HepG2 (cell line): ENCODE measurements around the gene SLC2A11. TPM values are rescaled to one million over a fixed set of nuclear protein-coding genes. Genes with fewer than 3 reads are reported as not detected.
A peak's percentile ranks its signal among the peaks of the same experiment; 100 is the strongest.

Source experiments
- ATM ChIP-seq: fragments of 450-650 bp; IDR thresholded peaks from 2 replicates; pipeline ENCODE4 v1.7.1; 2017; ENCODE audit warnings: mild to moderate bottlenecking, borderline replicate concordance
- CBX1 ChIP-seq: IDR thresholded peaks from one replicate; pipeline ENCODE4 v1.6.1; 2016; ENCODE audit warnings: antibody characterized with exemption, low read depth
- NFE2L1 ChIP-seq: sonication (generic); formaldehyde crosslinking; IDR thresholded peaks from 2 replicates; pipeline ENCODE4 v1.4.0; 2020; ENCODE audit warnings: missing genetic modification reagents, mild to moderate bottlenecking, borderline replicate concordance
- PITX1 ChIP-seq: sonication (generic); formaldehyde crosslinking; IDR thresholded peaks from 2 replicates; pipeline ENCODE4 v1.5.1; 2020; ENCODE audit warnings: mild to moderate bottlenecking, missing genetic modification reagents
- SIX4 ChIP-seq: sonication (generic); formaldehyde crosslinking; IDR thresholded peaks from 2 replicates; pipeline ENCODE4 v1.4.0; 2020; ENCODE audit warnings: missing genetic modification reagents
- ZC3H13 ChIP-seq: sonication (generic); formaldehyde crosslinking; IDR thresholded peaks from 2 replicates; pipeline ENCODE4 v1.8.1; 2023; ENCODE audit warnings: mild to moderate bottlenecking, missing genetic modification reagents, moderate library complexity
- ZNF331 ChIP-seq: sonication (generic); formaldehyde crosslinking; IDR thresholded peaks from 2 replicates; pipeline ENCODE4 v1.4.0; 2020; ENCODE audit warnings: missing genetic modification reagents
- ZNF343 ChIP-seq: sonication (generic); formaldehyde crosslinking; IDR thresholded peaks from 2 replicates; pipeline ENCODE4 v1.4.0; 2020; ENCODE audit warnings: mild to moderate bottlenecking, missing genetic modification reagents
- ZNF724P ChIP-seq: sonication (generic); formaldehyde crosslinking; IDR thresholded peaks from 2 replicates; pipeline ENCODE4 v1.8.0; 2022; ENCODE audit warnings: missing genetic modification reagents, borderline replicate concordance
- polyA plus RNA-seq, 8 experiments: library from polyadenylated mRNA; depleted of rRNA in 3 of 8; stranded (reverse) in 7 of 8; unstranded in 1 of 8; fragments of >200 nt; fragmentation: Illumina TruSeq in 4 of 8; extraction: Trizol in 4 of 8; gene quantifications; 2 replicates each; pipeline versions ENCODE4 v1.2.1 to v1.2.3, GENCODE V29; 2011 to 2016; ENCODE audit warnings: low read depth in 4 of 8, missing spikeins in 1 of 8, mixed read lengths in 1 of 8; ENCODE audit not compliant: insufficient read depth in 1 of 8
- total RNA-seq, 5 experiments: library from RNA; depleted of rRNA; stranded (reverse); fragments of >200 nt; fragmentation: Illumina TruSeq; extraction: Trizol; gene quantifications; 2 replicates each; pipeline ENCODE4 v1.2.3, GENCODE V29; 2016; ENCODE audit warnings: low read depth in 1 of 5
- TF ChIP-seq, protein P1 (sequence below): sonication (generic); formaldehyde crosslinking; conservative IDR thresholded peaks from 2 replicates; pipeline ENCODE4 v1.8.0; 2022; ENCODE audit warnings: low read depth, missing genetic modification reagents
- TF ChIP-seq, protein P2 (sequence below), 2 experiments: sonication (generic) in 1 of 2; formaldehyde crosslinking in 1 of 2; IDR thresholded peaks; 2 replicates each; pipeline versions ENCODE4 v1.5.1 to v1.6.1; 2011 to 2020; ENCODE audit warnings: borderline replicate concordance in 1 of 2, low read depth in 1 of 2, low read length in 1 of 2, mild to moderate bottlenecking in 1 of 2, missing genetic modification reagents in 1 of 2, moderate library complexity in 1 of 2
- TF ChIP-seq, protein P3 (sequence below): sonication (generic); formaldehyde crosslinking; IDR thresholded peaks from 2 replicates; pipeline ENCODE4 v1.5.0; 2020; ENCODE audit warnings: missing genetic modification reagents
- TF ChIP-seq, protein P4 (sequence below): sonication (generic); formaldehyde crosslinking; conservative IDR thresholded peaks from 2 replicates; pipeline ENCODE4 v1.4.0; 2020; ENCODE audit warnings: missing genetic modification reagents
- TF ChIP-seq, protein P5 (sequence below): sonication (generic); formaldehyde crosslinking; IDR thresholded peaks from 2 replicates; pipeline ENCODE4 v1.4.0; 2020; ENCODE audit warnings: missing genetic modification reagents
- TF ChIP-seq, protein P6 (sequence below): sonication (generic); formaldehyde crosslinking; conservative IDR thresholded peaks from 2 replicates; pipeline ENCODE4 v1.8.1; 2023; ENCODE audit warnings: missing genetic modification reagents

SLC2A11 gene
- total and polyA plus RNA-seq, 2 of the 13 experiments (the other 11 are each of a cell fraction or from before 2014, with no cell fraction given), result 15.2 to 15.4 TPM

DNA sequence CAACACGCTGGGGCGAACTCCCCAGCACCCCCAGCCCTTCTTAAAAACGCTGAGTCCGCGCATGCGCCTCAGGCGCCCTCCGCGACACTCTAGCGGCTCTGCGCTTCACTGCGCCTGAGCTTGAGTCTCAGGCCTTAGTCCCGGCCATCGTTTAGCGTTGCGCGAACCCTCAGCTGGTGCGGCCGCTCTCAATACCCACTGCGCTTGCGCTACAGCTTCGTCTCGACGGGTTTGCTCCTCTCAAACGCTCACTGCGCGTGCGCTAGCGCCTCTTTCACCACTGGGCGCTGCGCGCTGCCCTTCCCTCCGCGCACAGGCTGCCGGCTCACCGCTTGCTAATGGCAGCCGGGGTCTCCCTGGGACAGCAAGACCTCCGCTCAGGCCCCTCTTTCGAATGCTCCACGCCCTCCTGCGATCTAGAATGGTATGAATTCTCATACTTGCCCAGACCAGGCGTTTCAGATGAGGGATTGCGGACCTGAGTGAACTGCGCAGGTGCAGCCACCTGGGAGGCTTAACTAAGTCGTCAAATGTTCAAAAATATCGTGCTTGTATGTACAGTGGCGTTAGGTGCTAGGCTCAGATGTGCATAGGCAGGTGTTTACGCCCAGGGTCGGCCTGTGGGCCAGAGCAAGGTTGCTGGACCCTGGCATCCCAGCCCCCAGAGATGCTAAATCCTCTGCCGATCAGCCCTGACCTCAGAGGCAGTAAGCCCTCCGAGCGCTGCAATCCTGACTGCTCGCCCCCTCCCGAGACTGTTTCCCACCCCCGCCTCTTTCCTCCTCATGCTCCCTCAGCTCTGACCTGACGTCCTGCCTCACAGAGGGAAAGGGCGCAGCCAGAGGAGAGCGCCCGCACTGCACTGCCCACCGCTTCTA is at the start of gene SLC2A11 (continued):
- TF ChIP-seq ZNF343 (CRISPR knock-in tag) (no peak), PITX1 (CRISPR knock-in tag) (peak; percentile 57; the same call in 1 of the 2 replicates), ZC3H13 (CRISPR knock-in tag) (no peak), ATM (no peak), CBX1 (no peak), SIX4 (CRISPR knock-in tag) (0 out of 2 replicates have a peak, but pooled peaks have one; percentile 49), ZNF331 (CRISPR knock-in tag) (no peak), ZNF724P (CRISPR knock-in tag) (0 out of 2 replicates have a peak, but pooled peaks have one; percentile 51), NFE2L1 (CRISPR knock-in tag) (peak; percentile 67; the same call in 1 of the 2 replicates)
- TF ChIP-seq, protein P1, sequence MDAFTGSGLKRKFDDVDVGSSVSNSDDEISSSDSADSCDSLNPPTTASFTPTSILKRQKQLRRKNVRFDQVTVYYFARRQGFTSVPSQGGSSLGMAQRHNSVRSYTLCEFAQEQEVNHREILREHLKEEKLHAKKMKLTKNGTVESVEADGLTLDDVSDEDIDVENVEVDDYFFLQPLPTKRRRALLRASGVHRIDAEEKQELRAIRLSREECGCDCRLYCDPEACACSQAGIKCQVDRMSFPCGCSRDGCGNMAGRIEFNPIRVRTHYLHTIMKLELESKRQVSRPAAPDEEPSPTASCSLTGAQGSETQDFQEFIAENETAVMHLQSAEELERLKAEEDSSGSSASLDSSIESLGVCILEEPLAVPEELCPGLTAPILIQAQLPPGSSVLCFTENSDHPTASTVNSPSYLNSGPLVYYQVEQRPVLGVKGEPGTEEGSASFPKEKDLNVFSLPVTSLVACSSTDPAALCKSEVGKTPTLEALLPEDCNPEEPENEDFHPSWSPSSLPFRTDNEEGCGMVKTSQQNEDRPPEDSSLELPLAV, result no peak
- TF ChIP-seq, protein P2, sequence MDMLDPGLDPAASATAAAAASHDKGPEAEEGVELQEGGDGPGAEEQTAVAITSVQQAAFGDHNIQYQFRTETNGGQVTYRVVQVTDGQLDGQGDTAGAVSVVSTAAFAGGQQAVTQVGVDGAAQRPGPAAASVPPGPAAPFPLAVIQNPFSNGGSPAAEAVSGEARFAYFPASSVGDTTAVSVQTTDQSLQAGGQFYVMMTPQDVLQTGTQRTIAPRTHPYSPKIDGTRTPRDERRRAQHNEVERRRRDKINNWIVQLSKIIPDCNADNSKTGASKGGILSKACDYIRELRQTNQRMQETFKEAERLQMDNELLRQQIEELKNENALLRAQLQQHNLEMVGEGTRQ (IDR thresholded peaks at IDR 0.05; ENCODE audit: low read depth, low read length), result no peak
- TF ChIP-seq, protein P2 (CRISPR knock-in tag; IDR thresholded peaks at IDR 0.05; ENCODE audit: borderline replicate concordance), result no peak
- TF ChIP-seq, protein P3, sequence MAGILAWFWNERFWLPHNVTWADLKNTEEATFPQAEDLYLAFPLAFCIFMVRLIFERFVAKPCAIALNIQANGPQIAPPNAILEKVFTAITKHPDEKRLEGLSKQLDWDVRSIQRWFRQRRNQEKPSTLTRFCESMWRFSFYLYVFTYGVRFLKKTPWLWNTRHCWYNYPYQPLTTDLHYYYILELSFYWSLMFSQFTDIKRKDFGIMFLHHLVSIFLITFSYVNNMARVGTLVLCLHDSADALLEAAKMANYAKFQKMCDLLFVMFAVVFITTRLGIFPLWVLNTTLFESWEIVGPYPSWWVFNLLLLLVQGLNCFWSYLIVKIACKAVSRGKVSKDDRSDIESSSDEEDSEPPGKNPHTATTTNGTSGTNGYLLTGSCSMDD (CRISPR knock-in tag), result no peak
- TF ChIP-seq, protein P4, sequence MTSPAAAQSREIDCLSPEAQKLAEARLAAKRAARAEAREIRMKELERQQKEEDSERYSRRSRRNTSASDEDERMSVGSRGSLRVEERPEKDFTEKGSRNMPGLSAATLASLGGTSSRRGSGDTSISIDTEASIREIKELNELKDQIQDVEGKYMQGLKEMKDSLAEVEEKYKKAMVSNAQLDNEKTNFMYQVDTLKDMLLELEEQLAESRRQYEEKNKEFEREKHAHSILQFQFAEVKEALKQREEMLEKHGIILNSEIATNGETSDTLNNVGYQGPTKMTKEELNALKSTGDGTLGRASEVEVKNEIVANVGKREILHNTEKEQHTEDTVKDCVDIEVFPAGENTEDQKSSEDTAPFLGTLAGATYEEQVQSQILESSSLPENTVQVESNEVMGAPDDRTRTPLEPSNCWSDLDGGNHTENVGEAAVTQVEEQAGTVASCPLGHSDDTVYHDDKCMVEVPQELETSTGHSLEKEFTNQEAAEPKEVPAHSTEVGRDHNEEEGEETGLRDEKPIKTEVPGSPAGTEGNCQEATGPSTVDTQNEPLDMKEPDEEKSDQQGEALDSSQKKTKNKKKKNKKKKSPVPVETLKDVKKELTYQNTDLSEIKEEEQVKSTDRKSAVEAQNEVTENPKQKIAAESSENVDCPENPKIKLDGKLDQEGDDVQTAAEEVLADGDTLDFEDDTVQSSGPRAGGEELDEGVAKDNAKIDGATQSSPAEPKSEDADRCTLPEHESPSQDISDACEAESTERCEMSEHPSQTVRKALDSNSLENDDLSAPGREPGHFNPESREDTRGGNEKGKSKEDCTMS (CRISPR knock-in tag), result no peak
- TF ChIP-seq, protein P5, sequence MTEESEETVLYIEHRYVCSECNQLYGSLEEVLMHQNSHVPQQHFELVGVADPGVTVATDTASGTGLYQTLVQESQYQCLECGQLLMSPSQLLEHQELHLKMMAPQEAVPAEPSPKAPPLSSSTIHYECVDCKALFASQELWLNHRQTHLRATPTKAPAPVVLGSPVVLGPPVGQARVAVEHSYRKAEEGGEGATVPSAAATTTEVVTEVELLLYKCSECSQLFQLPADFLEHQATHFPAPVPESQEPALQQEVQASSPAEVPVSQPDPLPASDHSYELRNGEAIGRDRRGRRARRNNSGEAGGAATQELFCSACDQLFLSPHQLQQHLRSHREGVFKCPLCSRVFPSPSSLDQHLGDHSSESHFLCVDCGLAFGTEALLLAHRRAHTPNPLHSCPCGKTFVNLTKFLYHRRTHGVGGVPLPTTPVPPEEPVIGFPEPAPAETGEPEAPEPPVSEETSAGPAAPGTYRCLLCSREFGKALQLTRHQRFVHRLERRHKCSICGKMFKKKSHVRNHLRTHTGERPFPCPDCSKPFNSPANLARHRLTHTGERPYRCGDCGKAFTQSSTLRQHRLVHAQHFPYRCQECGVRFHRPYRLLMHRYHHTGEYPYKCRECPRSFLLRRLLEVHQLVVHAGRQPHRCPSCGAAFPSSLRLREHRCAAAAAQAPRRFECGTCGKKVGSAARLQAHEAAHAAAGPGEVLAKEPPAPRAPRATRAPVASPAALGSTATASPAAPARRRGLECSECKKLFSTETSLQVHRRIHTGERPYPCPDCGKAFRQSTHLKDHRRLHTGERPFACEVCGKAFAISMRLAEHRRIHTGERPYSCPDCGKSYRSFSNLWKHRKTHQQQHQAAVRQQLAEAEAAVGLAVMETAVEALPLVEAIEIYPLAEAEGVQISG (CRISPR knock-in tag), result peak; percentile 91
- TF ChIP-seq, protein P6, sequence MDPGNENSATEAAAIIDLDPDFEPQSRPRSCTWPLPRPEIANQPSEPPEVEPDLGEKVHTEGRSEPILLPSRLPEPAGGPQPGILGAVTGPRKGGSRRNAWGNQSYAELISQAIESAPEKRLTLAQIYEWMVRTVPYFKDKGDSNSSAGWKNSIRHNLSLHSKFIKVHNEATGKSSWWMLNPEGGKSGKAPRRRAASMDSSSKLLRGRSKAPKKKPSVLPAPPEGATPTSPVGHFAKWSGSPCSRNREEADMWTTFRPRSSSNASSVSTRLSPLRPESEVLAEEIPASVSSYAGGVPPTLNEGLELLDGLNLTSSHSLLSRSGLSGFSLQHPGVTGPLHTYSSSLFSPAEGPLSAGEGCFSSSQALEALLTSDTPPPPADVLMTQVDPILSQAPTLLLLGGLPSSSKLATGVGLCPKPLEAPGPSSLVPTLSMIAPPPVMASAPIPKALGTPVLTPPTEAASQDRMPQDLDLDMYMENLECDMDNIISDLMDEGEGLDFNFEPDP, result no peak
